Gastrocnemius medialis (tissue), 4 donors: ENCODE data around the gene ELOA. TPM values are rescaled to one million over a fixed set of nuclear protein-coding genes. Genes with fewer than 3 reads are reported as not detected.
A peak's percentile ranks its signal among the peaks of the same experiment; 100 is the strongest.
"Not testable (repeated sequence)": the region's sequence is repeated elsewhere in the genome, so short reads cannot be mapped to it uniquely, and the experiment has no call there.

Source experiments
- ATAC-seq, 2 donors: fragments of 150-250 bp; one replicate each; pipeline ENCODE4 v1.9.1; 2016
- DNase-seq, 2 donors: peaks; one replicate each; pipeline ENCODE4 v3.0.0-alpha.2; 2019
- H3K27ac ChIP-seq, 4 donors: fragments of 200-600 bp; sonication (generic); 1 replicate in 1 of 4; 2 replicates in 3 of 4; pipeline ENCODE4 v1.5.1; 2016 to 2018; ENCODE audit warnings: mild to moderate bottlenecking in 2 of 4, moderate library complexity in 1 of 4
- H3K27me3 ChIP-seq, 3 donors: fragments of 200-600 bp; sonication (generic) in 2 of 3; 1 replicate in 1 of 3; 2 replicates in 2 of 3; pipeline versions ENCODE4 v1.5.1 to v1.6.0; 2016 to 2019; ENCODE audit warnings: mild to moderate bottlenecking in 1 of 3, moderate library complexity in 1 of 3
- H3K36me3 ChIP-seq, 2 donors: fragments of 200-600 bp; sonication (generic) in 1 of 2; one replicate each; pipeline ENCODE4 v1.5.1; 2017 to 2018
- H3K4me1 ChIP-seq, 2 donors: fragments of 200-600 bp; sonication (generic) in 1 of 2; one replicate each; pipeline ENCODE4 v1.5.1; 2016 to 2017; ENCODE audit warnings: mild to moderate bottlenecking in 2 of 2
- H3K4me3 ChIP-seq, 4 donors: fragments of 200-600 bp; sonication (generic) in 3 of 4; 1 replicate in 1 of 4; 2 replicates in 3 of 4; pipeline ENCODE4 v1.5.1; 2016 to 2019; ENCODE audit warnings: mild to moderate bottlenecking in 2 of 4
- H3K9me3 ChIP-seq, 3 donors: fragments of 200-600 bp; sonication (generic) in 2 of 3; 1 replicate in 1 of 3; 2 replicates in 2 of 3; pipeline ENCODE4 v1.5.1; 2016 to 2019
- POLR2A ChIP-seq, 2 donors: fragments of 450-650 bp; IDR thresholded peaks; one replicate each; pipeline ENCODE4 v1.6.1; 2017; ENCODE audit warnings: antibody characterized with exemption in 2 of 2, mild to moderate bottlenecking in 2 of 2, moderate library complexity in 2 of 2
- in situ Hi-C, 4 donors: fragments of 200-750 bp; cut with MboI; loops; one replicate each; pipeline versions ENCODE4 v1.15.0 to v1.8.0; 2017; ENCODE audit warnings: low sequenced_read_pairs in 4 of 4
- intact Hi-C: fragments of 100-400 bp; cut with DNase I; formaldehyde crosslinking; loops from one replicate; pipeline ENCODE4 v1.15.1; 2023; ENCODE audit warnings: low total_unique reads
- total RNA-seq, 4 donors: library from RNA; depleted of rRNA; stranded (reverse); fragments of >200 nt; gene quantifications; one replicate each; pipeline versions ENCODE4 v1.1.0 to v1.2.3, GENCODE V29; 2016
- TF ChIP-seq, protein P1 (sequence below), 5 experiments: fragments of 450-650 bp in 3 of 5; fragments of 200-600 bp in 2 of 5; sonication (generic) in 2 of 5; IDR thresholded peaks in 4 of 5; conservative IDR thresholded peaks in 1 of 5; 1 replicate in 4 of 5; 2 replicates in 1 of 5; pipeline ENCODE4 v1.5.1; 2016 to 2019; ENCODE audit warnings: antibody characterized with exemption in 5 of 5, mild to moderate bottlenecking in 3 of 5, moderate library complexity in 3 of 5

Gene ELOA
- total RNA-seq, 4 donors from 2014 or later, result 44.7 to 73.0 (median 59.0) TPM

DNA sequence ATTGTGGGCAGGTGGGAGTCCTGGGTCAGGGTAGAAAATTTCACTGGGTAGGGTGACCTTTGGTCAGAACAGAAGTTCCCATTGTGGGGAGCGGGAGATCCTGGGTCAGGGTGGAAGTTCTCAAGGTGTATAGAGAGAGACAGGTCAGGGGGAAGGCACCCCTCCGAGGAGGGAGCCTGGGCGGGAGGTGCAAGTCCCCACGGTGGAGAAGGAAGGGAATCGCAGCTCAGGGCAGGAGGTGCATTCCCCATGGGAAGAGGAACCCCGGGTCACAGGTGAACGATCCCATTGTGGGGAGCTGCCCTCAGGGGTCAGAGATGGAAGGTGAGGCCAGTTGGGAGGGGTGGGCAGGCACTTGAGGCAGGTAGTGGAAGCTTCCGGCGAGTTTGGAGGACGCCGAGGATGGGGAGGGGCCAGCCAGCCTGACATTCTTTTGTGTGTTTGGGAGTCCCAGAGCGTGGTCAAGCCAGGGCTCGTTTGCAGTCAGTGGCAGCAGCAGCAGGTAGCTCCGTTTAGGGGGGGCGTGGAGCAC is 48.3 kb downstream of the ELOA start:
- H3K27me3 ChIP-seq, result no peaks in the 10 kb centered on the region
- H3K4me3 ChIP-seq, result peak overlapping the region; percentile 79 to 97 (median 80)
- no peaks in the 10 kb centered on the region for H3K9me3 ChIP-seq
- peaks cover 0 to 44% of the 10 kb centered on the region in 2 donors for H3K36me3 ChIP-seq
- intact Hi-C loops (loop anchor here (1.0 kb wide), 3 partner anchors 9 to 772 kb away; partner anchors contain the start of genes GALE, KDM1A and PITHD1), in situ Hi-C loops (no loop called here)
- H3K4me1 ChIP-seq, result peaks cover 24 to 26% of the 10 kb centered on the region in 2 donors
- peak; percentile 11 to 12 for ATAC-seq
- TF ChIP-seq, protein P1, sequence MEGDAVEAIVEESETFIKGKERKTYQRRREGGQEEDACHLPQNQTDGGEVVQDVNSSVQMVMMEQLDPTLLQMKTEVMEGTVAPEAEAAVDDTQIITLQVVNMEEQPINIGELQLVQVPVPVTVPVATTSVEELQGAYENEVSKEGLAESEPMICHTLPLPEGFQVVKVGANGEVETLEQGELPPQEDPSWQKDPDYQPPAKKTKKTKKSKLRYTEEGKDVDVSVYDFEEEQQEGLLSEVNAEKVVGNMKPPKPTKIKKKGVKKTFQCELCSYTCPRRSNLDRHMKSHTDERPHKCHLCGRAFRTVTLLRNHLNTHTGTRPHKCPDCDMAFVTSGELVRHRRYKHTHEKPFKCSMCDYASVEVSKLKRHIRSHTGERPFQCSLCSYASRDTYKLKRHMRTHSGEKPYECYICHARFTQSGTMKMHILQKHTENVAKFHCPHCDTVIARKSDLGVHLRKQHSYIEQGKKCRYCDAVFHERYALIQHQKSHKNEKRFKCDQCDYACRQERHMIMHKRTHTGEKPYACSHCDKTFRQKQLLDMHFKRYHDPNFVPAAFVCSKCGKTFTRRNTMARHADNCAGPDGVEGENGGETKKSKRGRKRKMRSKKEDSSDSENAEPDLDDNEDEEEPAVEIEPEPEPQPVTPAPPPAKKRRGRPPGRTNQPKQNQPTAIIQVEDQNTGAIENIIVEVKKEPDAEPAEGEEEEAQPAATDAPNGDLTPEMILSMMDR (IDR thresholded peaks at IDR 0.05 in 4 of 5, conservative IDR thresholded peaks at IDR 0.05 in 1 of 5), result no peak
- no peak for TF ChIP-seq POLR2A (IDR thresholded peaks at IDR 0.05)
- peak overlapping the region; percentile 86 to 90 (median 87) for H3K27ac ChIP-seq
- no peak for DNase-seq

DNA sequence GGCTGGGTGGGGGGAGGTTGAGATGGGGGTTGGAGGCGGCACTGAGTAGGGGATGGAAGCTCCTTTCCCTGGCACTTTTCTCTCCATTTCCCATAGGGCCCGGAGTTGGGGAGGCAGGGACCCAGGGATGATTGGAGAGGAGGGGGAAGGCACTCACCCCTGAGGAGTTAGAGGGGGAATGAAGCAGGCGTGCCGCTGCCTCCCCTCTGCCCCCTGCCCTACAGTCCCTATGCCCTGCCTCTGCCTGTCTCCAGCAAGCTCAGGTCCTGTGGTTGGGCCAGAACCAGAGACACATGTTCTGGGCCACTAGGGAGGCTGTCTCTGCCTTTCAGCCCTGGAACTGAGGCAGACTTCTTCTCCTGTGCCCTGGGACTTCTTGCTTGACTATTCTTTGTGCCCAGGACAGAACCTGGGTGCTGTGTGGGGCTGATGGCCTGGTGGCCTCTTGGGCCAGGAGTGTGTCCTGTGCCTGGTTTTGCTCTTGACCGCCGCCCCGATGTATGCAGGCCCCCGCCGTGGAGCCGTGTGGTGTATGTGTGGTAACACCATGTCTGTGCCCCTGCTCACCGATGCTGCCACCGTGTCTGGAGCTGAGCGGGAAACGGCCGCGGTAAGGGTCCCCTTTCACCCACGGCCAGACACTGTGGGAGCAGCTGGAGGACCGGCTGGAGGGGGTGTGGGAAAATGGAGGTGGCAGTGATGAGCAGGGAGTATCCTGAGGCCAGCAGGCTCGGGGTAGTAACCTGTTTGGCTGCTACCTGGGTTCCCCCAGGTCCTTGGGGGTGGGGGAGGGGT is 49.1 kb downstream of the ELOA start:
- peaks cover 0 to 36% of the 10 kb centered on the region in 2 donors for H3K36me3 ChIP-seq
- DNase-seq, result no peak
- H3K4me1 ChIP-seq, result peaks cover 22 to 26% of the 10 kb centered on the region in 2 donors
- H3K9me3 ChIP-seq, result no peaks in the 10 kb centered on the region
- TF ChIP-seq POLR2A (IDR thresholded peaks at IDR 0.05), result no peak
- TF ChIP-seq, protein P1 (IDR thresholded peaks at IDR 0.05 in 4 of 5, conservative IDR thresholded peaks at IDR 0.05 in 1 of 5), result no peak
- intact Hi-C loops, result no loop called here
- peak overlapping the region; percentile 22 to 90 (median 87) for H3K27ac ChIP-seq
- peak overlapping the region; percentile 79 to 97 (median 80) for H3K4me3 ChIP-seq
- no peaks in the 10 kb centered on the region for H3K27me3 ChIP-seq
- no peak for ATAC-seq
- in situ Hi-C loops, result no loop called here

DNA sequence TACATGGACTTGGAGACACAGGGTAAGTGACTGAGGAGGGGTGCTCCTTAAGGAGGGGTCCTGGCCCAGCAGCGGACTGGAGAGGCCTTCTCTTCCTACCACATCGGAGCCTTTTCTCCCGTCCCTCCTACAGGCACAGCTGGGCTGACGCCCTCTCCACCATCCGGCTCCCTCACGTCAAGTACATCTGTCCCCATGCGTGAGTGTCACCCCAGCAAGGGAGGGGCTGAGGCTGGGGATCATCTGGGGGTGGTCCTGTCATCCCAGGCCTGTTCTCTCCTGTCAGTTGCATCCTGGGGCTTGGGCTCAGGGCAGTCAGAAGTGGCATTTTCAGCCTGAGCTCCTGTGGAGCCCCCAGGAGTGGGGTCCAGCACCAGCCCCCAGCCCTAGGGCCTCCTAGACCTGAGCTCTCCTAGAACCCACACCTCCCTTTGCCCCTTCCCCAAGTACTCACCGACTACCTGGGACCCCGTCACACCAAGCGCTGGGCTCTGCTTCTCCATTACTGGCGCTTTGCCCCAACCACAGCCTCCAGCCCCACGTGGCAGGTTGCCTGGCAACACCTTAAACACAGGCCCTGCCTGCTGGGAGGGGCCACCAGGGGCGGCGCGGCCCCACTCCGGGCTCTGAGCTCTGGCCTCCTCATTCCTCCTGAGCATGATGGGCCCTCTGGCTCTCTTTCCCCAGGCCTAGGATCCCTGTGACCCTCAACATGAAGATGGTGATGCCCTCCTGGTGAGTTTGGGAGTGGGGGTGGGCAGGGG is 49.9 kb downstream of the ELOA start:
- Histone ChIP-seq H3K4me1 (peaks cover 17 to 26% of the 10 kb centered on the region in 2 donors), H3K9me3 (no peaks in the 10 kb centered on the region), H3K36me3 (peaks cover 0 to 28% of the 10 kb centered on the region in 2 donors), H3K27me3 (no peaks in the 10 kb centered on the region), H3K4me3 (no peak overlapping the region), H3K27ac (peak overlapping the region in 2 of 4 donors; percentile 12 to 86)
- intact Hi-C loops (no loop called here), in situ Hi-C loops (no loop called here)
- TF ChIP-seq, protein P1 (IDR thresholded peaks at IDR 0.05 in 4 of 5, conservative IDR thresholded peaks at IDR 0.05 in 1 of 5), result no peak
- ATAC-seq (no peak), DNase-seq (peak in 1 of 2 donors; percentile 39)

DNA sequence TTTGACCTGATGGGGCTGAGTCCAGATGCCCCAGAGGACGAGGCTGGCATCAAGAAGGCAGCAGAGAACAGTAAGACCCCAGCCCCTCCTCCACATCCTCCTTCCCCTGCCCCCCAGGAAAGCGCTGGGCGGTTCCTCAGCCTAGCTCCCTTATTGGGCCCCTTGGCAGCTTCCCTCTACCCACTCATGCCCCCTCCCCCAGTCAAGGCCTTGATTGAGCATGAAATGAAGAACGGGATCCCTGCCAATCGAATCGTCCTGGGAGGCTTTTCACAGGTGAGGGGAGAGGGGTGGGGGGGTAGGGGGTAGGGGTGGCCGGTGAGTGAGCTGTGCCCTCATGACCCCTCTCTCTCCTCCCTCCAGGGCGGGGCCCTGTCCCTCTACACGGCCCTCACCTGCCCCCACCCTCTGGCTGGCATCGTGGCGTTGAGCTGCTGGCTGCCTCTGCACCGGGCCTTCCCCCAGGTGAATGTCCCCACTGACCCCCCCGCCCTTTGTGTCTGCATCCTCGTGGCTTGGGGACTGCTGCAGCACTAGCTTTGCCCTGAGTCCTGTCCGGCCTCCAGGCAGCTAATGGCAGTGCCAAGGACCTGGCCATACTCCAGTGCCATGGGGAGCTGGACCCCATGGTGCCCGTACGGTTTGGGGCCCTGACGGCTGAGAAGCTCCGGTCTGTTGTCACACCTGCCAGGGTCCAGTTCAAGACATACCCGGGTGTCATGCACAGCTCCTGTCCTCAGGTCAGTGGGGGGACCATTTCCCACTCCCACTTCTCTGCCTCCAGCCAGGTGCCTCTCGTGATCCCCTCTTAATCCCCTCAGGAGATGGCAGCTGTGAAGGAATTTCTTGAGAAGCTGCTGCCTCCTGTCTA is 50.8 kb downstream of the ELOA start:
- intact Hi-C loops, result no loop called here

DNA sequence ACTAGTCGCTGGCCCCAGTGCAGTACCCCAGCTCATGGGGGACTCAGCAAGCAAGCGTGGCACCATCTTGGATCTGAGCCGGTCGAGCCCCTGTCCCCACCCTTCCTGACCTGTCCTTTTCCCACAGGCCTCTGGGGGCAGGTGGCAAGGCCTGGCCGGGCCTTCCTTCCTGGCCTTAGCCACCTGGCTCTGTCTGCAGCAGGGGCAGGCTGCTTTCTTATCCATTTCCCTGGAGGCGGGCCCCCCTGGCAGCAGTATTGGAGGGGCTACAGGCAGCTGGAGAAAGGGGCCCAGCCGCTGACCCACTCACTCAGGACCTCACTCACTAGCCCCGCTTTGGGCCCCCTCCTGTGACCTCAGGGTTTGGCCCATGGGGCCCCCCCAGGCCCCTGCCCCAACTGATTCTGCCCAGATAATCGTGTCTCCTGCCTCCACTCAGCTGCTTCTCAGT is 51.5 kb downstream of the ELOA start:
- H3K4me3 ChIP-seq, DNase-seq, in situ Hi-C loops, H3K9me3 ChIP-seq, intact Hi-C loops, ATAC-seq, H3K27ac ChIP-seq, H3K27me3 ChIP-seq: not testable (repeated sequence)
- Histone ChIP-seq H3K4me1 (peaks cover 23 to 35% of the 10 kb centered on the region in 2 donors), H3K36me3 (peaks cover 0 to 28% of the 10 kb centered on the region in 2 donors)

More for the DNA sequence above, 50.8 kb downstream of the ELOA start:
- Histone ChIP-seq H3K4me3 (no peak overlapping the region), H3K27me3 (no peaks in the 10 kb centered on the region), H3K27ac (no peak overlapping the region), H3K4me1 (peaks cover 17 to 29% of the 10 kb centered on the region in 2 donors), H3K9me3 (no peaks in the 10 kb centered on the region), H3K36me3 (peaks cover 0 to 28% of the 10 kb centered on the region in 2 donors)
- DNase-seq (no peak), ATAC-seq (no peak)
- no peak for TF ChIP-seq POLR2A (IDR thresholded peaks at IDR 0.05)
- TF ChIP-seq, protein P1 (IDR thresholded peaks at IDR 0.05 in 4 of 5, conservative IDR thresholded peaks at IDR 0.05 in 1 of 5), result no peak
- in situ Hi-C loops, result no loop called here
